T-cell (primary cell): ENCODE measurements around the gene UBE2S. TPM values are rescaled to one million over a fixed set of nuclear protein-coding genes. Genes with fewer than 3 reads are reported as not detected.
A peak's percentile ranks its signal among the peaks of the same experiment; 100 is the strongest.
"Not testable (repeated sequence)": the region's sequence is repeated elsewhere in the genome, so short reads cannot be mapped to it uniquely, and the experiment has no call there.

Source experiments
- ATAC-seq, 4 experiments: fragments of 200-7000 bp in 3 of 4; fragments of 150-1000 bp in 1 of 4; cut with Tn5 transposase; replicated peaks in 1 of 4; 1 replicate in 3 of 4; 2 replicates in 1 of 4; pipeline ENCODE4 v1.10.0; 2021; ENCODE audit warnings: moderate library complexity in 3 of 4, mild to moderate bottlenecking in 2 of 4, moderate number of reproducible peaks in 1 of 4
- CTCF ChIA-PET, 2 donors: fragments of 300-600 bp; sonication (Branson Sonifier 250); formaldehyde crosslinking; loops; one replicate each; lab custom pipeline; 2022; ENCODE audit warnings: antibody characterized with exemption in 2 of 2; lab: Charles Lee
- POLR2A ChIA-PET, 2 donors: fragments of 300-600 bp; sonication (Branson Sonifier 250); formaldehyde crosslinking; loops; one replicate each; lab custom pipeline; 2022; ENCODE audit warnings: antibody characterized with exemption in 2 of 2; lab: Charles Lee
- DNase-seq, 35 experiments: peaks; one replicate each; pipeline versions ENCODE4 v3.0.0 to v3.0.0-alpha.2; 2013 to 2023
- H3K27ac ChIP-seq: one replicate; pipeline ENCODE4 v1.5.1; 2013; ENCODE audit warnings: low read length
- H3K27me3 ChIP-seq, 2 experiments: replicated peaks in 1 of 2; 1 replicate in 1 of 2; 2 replicates in 1 of 2; pipeline versions ENCODE4 v1.6.1 to v1.7.0; 2013; ENCODE audit warnings: low read length in 1 of 2, mixed read lengths in 1 of 2; ENCODE audit not compliant: control insufficient read depth in 2 of 2, insufficient read depth in 2 of 2; ENCODE audit errors: extremely low read depth in 1 of 2
- H3K36me3 ChIP-seq, 2 donors: 1 replicate in 1 of 2; 2 replicates in 1 of 2; pipeline versions ENCODE4 v1.6.1 to v1.7.0; 2013; ENCODE audit warnings: low read length in 1 of 2; ENCODE audit not compliant: control insufficient read depth in 2 of 2, insufficient read depth in 1 of 2; ENCODE audit errors: extremely low read depth in 1 of 2
- H3K4me1 ChIP-seq, 2 experiments: 1 replicate in 1 of 2; 2 replicates in 1 of 2; pipeline versions ENCODE4 v1.6.1 to v1.7.0; 2013; ENCODE audit warnings: low read length in 2 of 2, mixed read lengths in 1 of 2; ENCODE audit not compliant: insufficient read depth in 2 of 2, control insufficient read depth in 1 of 2; ENCODE audit errors: extremely low read depth in 1 of 2
- H3K4me3 ChIP-seq, 2 donors: 1 replicate in 1 of 2; 2 replicates in 1 of 2; pipeline versions ENCODE4 v1.5.1 to v1.7.0; 2013; ENCODE audit warnings: mild to moderate bottlenecking in 2 of 2, low read length in 1 of 2, moderate library complexity in 1 of 2; ENCODE audit not compliant: control insufficient read depth in 1 of 2; ENCODE audit errors: extremely low read depth in 1 of 2
- H3K9me3 ChIP-seq: 2 replicates; pipeline ENCODE4 v1.7.0; 2013
- H3K27ac Mint-ChIP-seq, 2 donors: one replicate each; pipeline ENCODE4 v1.8.0; 2020 to 2021; ENCODE audit warnings: mild to moderate bottlenecking in 2 of 2, mixed read lengths in 2 of 2
- H3K27me3 Mint-ChIP-seq, 2 donors: one replicate each; pipeline ENCODE4 v1.8.0; 2021 to 2022; ENCODE audit warnings: mixed read lengths in 2 of 2
- H3K36me3 Mint-ChIP-seq: one replicate; pipeline ENCODE4 v1.8.0; 2021; ENCODE audit warnings: mixed read lengths
- H3K4me1 Mint-ChIP-seq, 3 donors: one replicate each; pipeline ENCODE4 v1.8.0; 2020 to 2022; ENCODE audit warnings: mixed read lengths in 3 of 3, mild to moderate bottlenecking in 1 of 3
- H3K4me3 Mint-ChIP-seq, 3 donors: one replicate each; pipeline ENCODE4 v1.8.0; 2020 to 2022; ENCODE audit warnings: mild to moderate bottlenecking in 3 of 3, mixed read lengths in 3 of 3, moderate library complexity in 3 of 3
- H3K9me3 Mint-ChIP-seq, 3 donors: one replicate each; pipeline ENCODE4 v1.8.0; 2020 to 2022; ENCODE audit warnings: mixed read lengths in 3 of 3
- WGBS: methylation state at CpG from one replicate; pipeline ENCODE4 v1.1.5; 2013; ENCODE audit warnings: missing lambda C conversion rate; ENCODE audit not compliant: insufficient coverage; 5-methylcytosine and 5-hydroxymethylcytosine counted together
- total RNA-seq, 35 experiments: library from RNA in 6 of 35; stranded (reverse) in 6 of 35; fragments of 120-200 nt in 1 of 35; gene quantifications; one replicate each; pipeline versions ENCODE4 v1.2.1 to v1.2.4 and lab custom pipeline; 2013 to 2026

UBE2S gene
- total RNA-seq (10 to 100 TPM; 27.5 to 75.2 (median 35.1) TPM), total RNA-seq (lab: John Stamatoyannopoulos, UW) (9.4 to 130 (median 41.5) reads per million in 29 experiments)
- total RNA-seq (2013): 30.5 TPM

GRCh38 chr19:55407550-55407799, at the start of gene UBE2S:
UBE2S (minus strand) TSS chr19:55407788; CDS start chr19:55407589, 199 bp downstream.
- Histone ChIP-seq H3K27ac (peak within 1 kb of the TSS; percentile 100), H3K4me3 (peak within 1 kb of the TSS; percentile 54 to 79), H3K36me3 (peaks cover 22 to 26% of the 10 kb centered on the region in 2 donors), H3K4me1 (peaks cover 6 to 32% of the 10 kb centered on the region in 2 experiments)
- H3K9me3 ChIP-seq, DNase-seq, H3K9me3 Mint-ChIP-seq, H3K27me3 Mint-ChIP-seq, H3K27me3 ChIP-seq, CTCF ChIA-PET: not testable (repeated sequence)
- H3K4me3 Mint-ChIP-seq: peak within 1 kb of the TSS; percentile 87 to 93 (median 93)
- ATAC-seq: peak in 2 of 4 experiments; percentile 2 to 10
- under 1% methylated on average over 36 of the region's 36 CpGs for WGBS
- H3K4me1 Mint-ChIP-seq: peaks cover 24 to 32% (median 29%) of the 10 kb centered on the region in 3 donors
- H3K36me3 Mint-ChIP-seq: peaks cover 26% of the 10 kb centered on the region
- peak within 1 kb of the TSS; percentile 96 to 98 for H3K27ac Mint-ChIP-seq
- POLR2A ChIA-PET: interaction anchor here (0.6 to 1.5 kb wide), 6 partner anchors 20 to 153 kb away, joined by 3 to 11 read pairs (median 5); partner anchors contain the start of gene KMT5C (in 1 of the 2)

GRCh38 chr19:55456347-55456746, 48.8 kb upstream of the UBE2S start:
- Histone ChIP-seq H3K9me3 (no peaks in the 10 kb centered on the region), H3K27ac (no peak overlapping the region), H3K4me3 (no peak overlapping the region), H3K4me1 (peaks cover 5 to 31% of the 10 kb centered on the region in 2 experiments), H3K36me3 (no peaks in the 10 kb centered on the region), H3K27me3 (peaks cover 0 to 33% of the 10 kb centered on the region in 2 experiments)
- ChIA-PET CTCF (no interaction called here), POLR2A (no interaction called here)
- Mint-ChIP-seq H3K36me3 (peaks cover 11% of the 10 kb centered on the region), H3K27me3 (peaks cover 14 to 20% of the 10 kb centered on the region in 2 donors), H3K4me1 (peaks cover 23 to 31% (median 26%) of the 10 kb centered on the region in 3 donors), H3K27ac (no peak overlapping the region), H3K9me3 (no peaks in the 10 kb centered on the region), H3K4me3 (no peak overlapping the region)
- ATAC-seq (no peak), DNase-seq (no peak)
- WGBS: 94% methylated on average over 13 of the region's 14 CpGs

GRCh38 chr19:55455576-55456235, 48.1 kb upstream of the UBE2S start:
- Mint-ChIP-seq H3K36me3 (peaks cover 11% of the 10 kb centered on the region), H3K27ac (no peak overlapping the region), H3K4me1 (peaks cover 20 to 30% (median 24%) of the 10 kb centered on the region in 3 donors), H3K27me3 (peaks cover 17 to 20% of the 10 kb centered on the region in 2 donors), H3K4me3 (no peak overlapping the region), H3K9me3 (no peaks in the 10 kb centered on the region)
- peaks cover 5 to 29% of the 10 kb centered on the region in 2 experiments for H3K4me1 ChIP-seq
- no peak overlapping the region for H3K27ac ChIP-seq
- CTCF ChIA-PET: no interaction called here
- peaks cover 0 to 38% of the 10 kb centered on the region in 2 experiments for H3K27me3 ChIP-seq
- POLR2A ChIA-PET: no interaction called here
- DNase-seq (no peak), ATAC-seq (no peak)
- no peaks in the 10 kb centered on the region for H3K9me3 ChIP-seq
- 76% methylated on average over 11 of the region's 11 CpGs for WGBS
- no peak overlapping the region for H3K4me3 ChIP-seq
- H3K36me3 ChIP-seq: no peaks in the 10 kb centered on the region

GRCh38 chr19:55454787-55455243, 47.2 kb upstream of the UBE2S start:
- no peaks in the 10 kb centered on the region for H3K9me3 ChIP-seq
- no peak overlapping the region for H3K27ac ChIP-seq
- peaks cover 11% of the 10 kb centered on the region for H3K36me3 Mint-ChIP-seq
- H3K4me1 Mint-ChIP-seq: peaks cover 11 to 25% (median 20%) of the 10 kb centered on the region in 3 donors
- 72% methylated on average over 11 of the region's 14 CpGs for WGBS
- no peaks in the 10 kb centered on the region for H3K36me3 ChIP-seq
- peaks cover 21 to 24% of the 10 kb centered on the region in 2 donors for H3K27me3 Mint-ChIP-seq
- no peak overlapping the region for H3K27ac Mint-ChIP-seq
- ChIA-PET POLR2A (no interaction called here), CTCF (no interaction called here)
- no peaks in the 10 kb centered on the region for H3K9me3 Mint-ChIP-seq
- ATAC-seq (peak in 1 of 4 experiments; percentile 35), DNase-seq (peak in 25 of 35 experiments; percentile 20 to 61 (median 44))
- H3K4me3 ChIP-seq: no peak overlapping the region
- H3K4me1 ChIP-seq: peaks cover 5 to 25% of the 10 kb centered on the region in 2 experiments
- H3K27me3 ChIP-seq: peaks cover 0 to 45% of the 10 kb centered on the region in 2 experiments
- H3K4me3 Mint-ChIP-seq: peak overlapping the region in 1 of 3 donors; percentile 35

GRCh38 chr19:55453511-55454260, 46.1 kb upstream of the UBE2S start:
- H3K4me3 Mint-ChIP-seq: peak overlapping the region in 2 of 3 donors; percentile 13 to 72
- no peaks in the 10 kb centered on the region for H3K9me3 Mint-ChIP-seq
- no peak overlapping the region for H3K27ac Mint-ChIP-seq
- Histone ChIP-seq H3K27ac (no peak overlapping the region), H3K27me3 (peaks cover 0 to 56% of the 10 kb centered on the region in 2 experiments), H3K4me1 (peaks cover 5 to 25% of the 10 kb centered on the region in 2 experiments), H3K4me3 (no peak overlapping the region), H3K9me3 (no peaks in the 10 kb centered on the region), H3K36me3 (no peaks in the 10 kb centered on the region)
- DNase-seq (no peak), ATAC-seq (no peak)
- ChIA-PET CTCF (interaction anchor here (0.6 to 1.2 kb wide), 5 partner anchors 13 to 333 kb away, joined by 3 to 5 read pairs (median 4); no protein-coding TSS in a partner anchor), POLR2A (no interaction called here)
- WGBS: 97% methylated on average over 10 of the region's 12 CpGs
- H3K27me3 Mint-ChIP-seq: peaks cover 21 to 25% of the 10 kb centered on the region in 2 donors
- peaks cover 11 to 25% (median 20%) of the 10 kb centered on the region in 3 donors for H3K4me1 Mint-ChIP-seq
- peaks cover 11% of the 10 kb centered on the region for H3K36me3 Mint-ChIP-seq

GRCh38 chr19:55452749-55453346, 45.3 kb upstream of the UBE2S start:
- Mint-ChIP-seq H3K4me3 (peak overlapping the region in 2 of 3 donors; percentile 13 to 72), H3K36me3 (peaks cover 11% of the 10 kb centered on the region), H3K27ac (no peak overlapping the region), H3K9me3 (no peaks in the 10 kb centered on the region), H3K27me3 (peaks cover 21 to 25% of the 10 kb centered on the region in 2 donors), H3K4me1 (peaks cover 11 to 25% (median 20%) of the 10 kb centered on the region in 3 donors)
- H3K4me1 ChIP-seq: peaks cover 5 to 25% of the 10 kb centered on the region in 2 experiments
- peak in 12 of 35 experiments; percentile 25 to 60 (median 36) for DNase-seq
- no peak overlapping the region for H3K27ac ChIP-seq
- H3K36me3 ChIP-seq: no peaks in the 10 kb centered on the region
- H3K9me3 ChIP-seq: no peaks in the 10 kb centered on the region
- POLR2A ChIA-PET: interaction anchor here in 1 of 2 donors (0.6 kb wide), 1 partner anchor 146 kb away, joined by 5 read pairs; the partner anchor contains the start of gene FIZ1
- CTCF ChIA-PET: interaction anchor here (0.6 to 1.2 kb wide), 4 partner anchors 13 to 332 kb away, joined by 3 to 4 read pairs (median 4); no protein-coding TSS in a partner anchor
- no peak overlapping the region for H3K4me3 ChIP-seq
- 24% methylated on average over 26 of the region's 34 CpGs for WGBS
- peak in 3 of 4 experiments; percentile 36 to 73 (median 38) for ATAC-seq
- peaks cover 0 to 56% of the 10 kb centered on the region in 2 experiments for H3K27me3 ChIP-seq
